Effector CD8-positive, alpha-beta T cell (primary cell): ENCODE results near the gene MRTO4.
"Not testable (repeated sequence)": the region's sequence is repeated elsewhere in the genome, so short reads cannot be mapped to it uniquely, and the experiment has no call there.

Experiments
- DNase-seq: peaks from one replicate; lab custom pipeline; 2025; lab: John Stamatoyannopoulos, UW

The MRTO4 gene

GRCh38 chr1:19222979-19223824 is 28.4 kb upstream of the MRTO4 start:
- no peak for DNase-seq

DNA sequence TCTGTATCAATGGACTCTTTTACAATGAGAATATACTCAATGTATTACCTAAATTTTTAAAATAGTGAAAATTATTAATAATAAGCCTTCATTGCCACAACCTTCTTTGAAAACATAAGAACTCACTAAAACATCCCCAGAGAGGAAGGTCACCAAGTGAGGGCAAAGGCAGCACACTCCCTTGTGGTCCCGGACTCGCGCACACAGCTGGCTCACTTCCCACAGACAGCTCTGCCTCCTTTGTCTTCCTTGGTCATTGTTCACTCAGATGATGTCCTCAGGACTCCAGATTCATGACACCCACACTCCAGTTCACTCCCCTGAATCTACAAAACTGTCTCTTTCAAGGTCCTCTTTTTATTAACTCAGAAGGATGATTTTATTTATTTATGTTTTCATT is 22.4 kb upstream of the MRTO4 start:
- no peak for DNase-seq

DNA sequence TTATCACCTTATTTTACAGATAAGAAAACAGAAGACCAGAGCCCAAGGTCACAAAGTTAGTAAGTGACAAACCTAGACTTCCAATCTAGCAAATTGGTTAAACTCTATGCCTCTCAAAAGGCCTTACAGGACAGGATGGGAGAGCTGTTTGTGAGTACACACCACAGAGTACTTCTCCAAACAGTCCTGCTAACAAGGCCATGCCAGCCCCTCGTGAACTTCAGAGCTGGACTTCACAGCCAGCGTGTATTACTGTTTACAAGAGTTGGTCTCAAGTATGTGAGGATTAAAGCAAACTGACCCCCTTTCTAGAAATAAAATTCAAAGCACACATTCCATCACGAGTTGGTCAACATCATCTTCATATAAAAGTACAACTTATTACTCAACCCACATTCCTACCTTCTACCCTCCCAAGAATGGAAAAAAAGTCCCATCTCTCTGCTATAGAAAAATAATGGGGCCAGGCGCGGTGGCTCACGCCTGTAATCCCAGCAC is 21.7 kb upstream of the MRTO4 start:
- DNase-seq = no peak

- DNase-seq = not testable (repeated sequence)
These were observed 19.7 kb upstream of the MRTO4 start for GRCh38 chr1:19231736-19232523.

DNA sequence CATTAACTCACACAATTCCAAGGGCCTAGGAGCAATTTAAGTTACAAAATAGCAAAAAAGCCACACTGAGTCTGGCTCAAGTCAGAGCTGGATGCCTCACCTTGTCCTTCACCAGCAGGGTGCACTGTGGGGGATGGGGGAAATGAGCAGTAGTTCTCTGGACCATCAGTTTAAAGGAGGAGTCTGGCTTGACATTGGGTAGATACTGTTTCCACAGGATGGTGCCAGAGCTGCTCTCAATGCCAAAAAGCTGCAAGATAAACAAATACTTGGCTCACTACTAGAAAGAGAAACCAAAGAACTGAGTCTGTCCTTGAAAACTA is 19.1 kb upstream of the MRTO4 start:
- DNase-seq = no peak

GRCh38 chr1:19234224-19234623 is 17.4 kb upstream of the MRTO4 start:
- DNase-seq = no peak

- no peak for DNase-seq
These were observed 11.7 kb upstream of the MRTO4 start for GRCh38 chr1:19239876-19240275.

- DNase-seq = peak; percentile 51
These were observed 10.7 kb upstream of the MRTO4 start for GRCh38 chr1:19240673-19241538.

- no peak for DNase-seq
These were observed 838 bp upstream of the MRTO4 start for GRCh38 chr1:19250629-19251304.

DNA sequence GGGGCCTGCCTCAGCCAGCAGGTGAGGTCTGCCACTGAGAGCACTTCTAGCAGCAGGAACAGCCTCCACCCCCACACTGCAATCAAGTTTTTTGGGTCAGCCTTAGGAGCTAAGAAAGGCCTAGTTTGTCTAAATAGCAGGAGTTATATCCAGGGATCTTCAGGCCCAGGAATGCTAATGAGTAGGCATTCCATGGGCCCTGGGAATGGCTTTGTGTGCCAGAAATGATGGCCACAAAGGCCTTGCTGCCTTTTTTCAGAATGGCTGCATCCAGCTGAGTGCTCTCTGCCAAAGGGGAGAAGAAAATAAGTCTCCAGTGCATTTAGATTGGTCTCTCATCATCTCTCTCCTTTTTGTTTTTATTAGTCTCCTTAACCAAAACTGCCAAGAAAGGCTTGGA is 2.8 kb downstream of the MRTO4 start:
- DNase-seq = no peak

DNA sequence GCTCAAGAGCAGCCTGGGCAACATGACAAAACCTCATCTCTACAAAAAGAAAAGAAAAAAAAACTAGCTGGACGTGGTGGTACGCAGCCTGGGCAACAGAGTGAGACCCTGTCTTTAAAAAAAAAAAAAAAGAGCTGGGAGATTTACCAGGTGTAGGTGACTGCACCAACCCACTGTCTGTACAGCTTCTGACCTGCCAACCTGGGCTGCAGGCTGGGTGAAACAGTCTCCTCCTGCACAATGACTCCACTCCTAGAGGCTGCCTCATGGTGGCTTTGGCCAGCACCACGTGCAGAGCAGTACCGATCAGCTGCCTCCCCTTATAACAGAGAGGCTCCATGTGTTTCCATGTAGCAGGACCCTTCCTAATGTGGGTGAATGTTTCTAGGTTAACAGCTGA is 3.7 kb downstream of the MRTO4 start:
- DNase-seq = no peak

GRCh38 chr1:19256301-19256700 is 4.7 kb downstream of the MRTO4 start:
- not testable (repeated sequence) for DNase-seq

DNA sequence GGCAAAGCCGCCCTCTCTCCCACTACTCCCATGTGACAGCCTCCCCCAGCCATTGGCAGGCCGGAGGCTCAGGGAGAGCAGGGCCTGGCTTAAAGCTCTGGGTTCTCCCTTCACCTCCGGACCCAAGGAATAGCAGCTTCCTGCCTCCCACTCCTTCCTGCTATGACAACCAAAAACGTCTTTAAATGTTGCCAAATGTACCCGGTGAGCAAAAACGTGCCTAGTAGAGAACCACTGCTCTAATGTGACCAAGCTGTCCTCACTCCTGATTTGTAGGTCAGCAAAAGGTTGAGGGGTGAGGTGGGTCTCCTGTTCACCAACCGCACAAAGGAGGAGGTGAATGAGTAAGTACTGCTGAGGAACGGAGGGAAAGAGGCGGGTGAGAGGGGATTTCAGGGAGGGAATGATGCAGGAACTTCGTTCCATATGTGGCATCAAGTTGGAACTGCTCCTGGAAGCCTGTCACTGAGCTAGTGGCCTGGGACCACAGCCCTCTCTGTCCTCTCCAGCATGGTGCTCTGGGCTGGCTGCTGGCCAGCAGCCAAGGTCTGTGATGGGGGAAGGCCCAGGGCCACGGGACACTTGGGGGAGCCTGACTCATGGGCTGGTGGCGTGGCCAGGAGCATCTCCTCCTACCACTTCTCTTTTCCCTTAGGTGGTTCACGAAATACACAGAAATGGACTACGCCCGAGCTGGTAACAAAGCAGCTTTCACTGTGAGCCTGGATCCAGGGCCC is 5.7 kb downstream of the MRTO4 start:
- DNase-seq = no peak

- no peak for DNase-seq
These were observed 6.7 kb downstream of the MRTO4 start for GRCh38 chr1:19258353-19258752.

DNA sequence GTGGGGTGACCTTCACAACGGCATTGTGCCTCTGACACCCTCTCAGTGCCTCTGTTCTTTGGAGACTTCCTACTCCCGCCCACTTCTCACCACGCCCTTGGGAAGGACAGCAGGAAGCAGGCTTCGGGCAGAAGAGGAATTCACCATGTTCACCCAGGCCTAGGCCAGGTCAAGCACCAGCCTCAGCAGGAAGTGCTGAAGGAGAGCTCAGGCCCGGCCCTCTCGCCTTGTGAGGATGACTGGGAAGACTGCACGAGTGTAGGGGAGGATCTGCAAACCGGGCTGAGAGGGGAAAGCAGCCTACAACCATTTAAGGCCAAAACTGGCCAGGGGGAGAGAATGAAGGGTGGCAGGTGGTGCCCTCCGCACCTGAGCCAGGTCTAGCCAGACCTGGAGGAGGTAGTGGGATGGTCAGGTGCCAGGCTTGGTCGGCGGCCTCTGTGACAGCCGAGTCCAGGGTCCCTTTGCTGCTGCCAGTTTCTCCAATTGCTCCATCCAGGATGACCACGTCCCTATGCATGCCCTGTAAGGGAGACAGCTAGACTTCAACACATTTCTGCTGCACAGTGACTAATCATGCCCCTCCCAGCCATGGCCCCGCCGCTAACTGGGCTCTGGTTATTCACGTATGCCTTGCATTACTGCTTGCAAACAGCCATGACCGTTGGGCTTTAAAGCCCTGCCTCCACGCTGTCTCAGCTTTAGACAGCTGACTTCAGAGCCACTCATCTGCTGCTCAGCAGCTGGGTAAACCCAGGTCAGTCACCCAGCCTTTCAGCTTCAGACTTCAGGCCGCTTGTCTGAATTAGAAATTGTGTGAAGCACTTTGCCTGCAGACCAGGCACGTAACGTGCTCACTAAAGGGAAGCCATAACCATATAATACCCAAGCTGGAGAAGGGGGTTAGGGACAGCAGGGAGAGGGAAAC is 8.9 kb downstream of the MRTO4 start:
- no peak for DNase-seq

- no peak for DNase-seq
These were observed 10.4 kb downstream of the MRTO4 start for GRCh38 chr1:19262047-19262446.

DNA sequence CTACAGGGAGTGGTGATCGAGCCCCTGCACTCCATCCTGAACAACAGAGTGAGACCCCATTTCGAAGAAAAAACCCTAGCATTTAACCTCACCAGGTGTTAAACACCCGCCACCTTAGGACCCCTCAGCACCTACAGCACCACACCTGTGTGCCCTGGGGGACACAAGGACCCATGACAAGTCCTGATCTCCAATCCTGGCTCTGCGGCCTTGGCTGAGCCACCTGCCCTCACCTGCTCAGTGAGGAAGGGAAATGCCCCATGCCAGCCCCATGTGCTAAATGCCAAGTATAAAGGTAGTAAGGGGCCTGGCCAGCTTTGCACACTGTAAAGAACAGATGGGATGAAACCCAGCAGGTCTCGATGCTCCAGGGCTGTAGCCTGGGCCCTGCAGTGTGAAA is 11.1 kb downstream of the MRTO4 start:
- DNase-seq = no peak

DNA sequence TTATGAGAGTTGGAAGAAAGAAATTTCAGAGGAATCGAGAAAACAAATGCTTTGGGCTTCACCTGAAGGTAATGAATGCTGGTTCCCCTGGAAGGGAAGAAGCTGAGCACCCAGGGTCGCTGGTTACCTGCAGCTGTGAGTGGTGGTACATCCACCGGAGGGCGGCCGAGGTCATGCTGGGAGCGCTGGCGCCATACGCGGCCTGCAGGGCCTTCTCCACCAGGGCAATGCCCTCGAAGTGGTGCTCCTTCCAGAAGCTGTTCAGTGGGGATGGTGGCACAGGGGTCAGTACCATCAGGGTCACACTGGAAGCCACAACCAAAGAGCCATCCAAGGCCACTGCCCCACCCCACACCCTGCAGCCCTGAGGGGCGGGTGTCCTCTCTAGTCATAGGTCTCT is 16.8 kb downstream of the MRTO4 start:
- no peak for DNase-seq

DNA sequence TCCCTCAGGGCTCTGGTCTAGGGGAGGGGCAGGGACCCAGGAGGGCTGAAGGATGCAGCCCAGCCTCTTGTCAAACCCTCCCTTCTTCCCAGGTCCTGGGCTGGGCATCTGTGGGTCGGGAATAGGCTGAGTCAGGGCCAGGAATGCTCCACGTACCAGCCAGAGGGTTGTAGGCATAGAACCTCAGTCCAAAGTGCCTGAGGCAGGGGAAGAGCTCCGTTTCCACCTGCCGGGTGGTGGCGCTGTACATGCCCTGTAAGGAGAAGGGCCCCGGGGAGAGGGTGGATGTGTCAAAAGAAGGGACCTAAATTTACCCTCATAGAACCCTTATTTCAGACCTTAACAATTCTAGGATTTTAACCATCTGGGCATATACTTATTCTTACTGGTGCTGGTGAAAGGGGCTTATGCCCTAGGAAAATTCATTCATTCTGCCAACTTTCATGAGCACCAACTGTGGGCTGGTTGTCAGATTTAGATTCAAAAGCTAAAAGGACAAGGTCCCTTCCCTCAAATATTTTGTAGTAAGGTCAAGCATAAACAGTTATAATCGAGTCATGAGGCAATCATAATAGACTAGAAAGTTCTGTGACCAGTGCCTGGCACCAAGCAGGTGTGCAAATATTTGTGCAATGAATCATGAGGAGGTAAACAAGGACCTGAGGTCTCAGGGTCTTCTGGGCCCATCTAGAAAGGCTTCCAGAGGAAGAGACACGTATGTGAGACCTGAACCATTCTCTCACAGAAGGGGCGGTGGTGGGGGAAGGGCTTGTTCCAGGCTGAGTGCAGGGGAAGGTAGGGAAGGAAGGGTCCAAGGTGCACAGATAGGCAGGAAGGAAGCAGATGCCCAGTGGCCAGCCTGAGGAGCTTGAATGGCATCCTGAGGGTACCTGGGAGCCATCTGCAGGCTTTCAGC is 18.1 kb downstream of the MRTO4 start:
- DNase-seq = not testable (repeated sequence)
